GM18907 (cell line): Measurements from ENCODE around the gene SLC38A2.
"Not testable (repeated sequence)": the region's sequence is repeated elsewhere in the genome, so short reads cannot be mapped to it uniquely, and the experiment has no call there.

Experiments
- ATAC-seq: cut with Tn5 transposase; IDR thresholded peaks from one replicate; pipeline ENCODE4 v1.9.1; 2021; ENCODE audit warnings: mild to moderate bottlenecking, moderate library complexity; ENCODE audit not compliant: unreplicated experiment

Gene SLC38A2

DNA sequence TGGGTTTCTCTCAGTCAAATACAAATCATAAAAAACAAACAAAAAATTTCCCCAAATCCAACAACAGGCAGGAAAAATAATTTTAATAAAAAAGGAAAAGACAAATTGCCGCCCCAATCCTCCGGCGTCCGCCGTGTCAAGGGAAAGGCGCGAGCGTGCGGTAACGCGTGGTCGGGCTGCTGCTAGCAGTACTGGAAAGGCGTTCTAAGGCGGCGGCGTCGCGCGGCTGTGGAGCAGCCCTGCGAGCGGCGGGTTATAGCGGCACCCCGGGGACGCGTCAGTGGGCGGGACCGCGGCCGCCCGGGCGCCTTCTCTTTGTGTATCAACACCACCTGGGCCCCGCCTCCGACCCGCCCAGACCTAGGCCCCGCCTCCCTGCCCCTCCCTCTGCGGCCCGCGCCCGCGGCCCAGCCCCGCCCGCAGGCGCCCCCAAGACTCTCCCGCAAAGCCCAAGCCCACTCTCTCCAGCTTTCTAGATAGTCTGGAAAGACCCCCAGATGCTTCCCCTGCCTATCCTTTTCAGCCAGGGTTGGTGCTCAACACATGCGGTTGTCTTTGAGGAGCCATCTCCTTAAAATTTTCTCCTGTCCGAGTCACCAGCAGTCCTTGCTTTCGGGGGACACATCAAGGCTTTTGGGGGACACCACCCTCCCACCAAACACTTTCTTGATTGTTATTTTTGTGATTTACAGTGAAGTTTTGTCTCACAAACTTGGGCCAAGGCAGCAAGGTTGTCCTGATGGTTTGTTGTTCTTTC is at the start of gene SLC38A2:
TSS of gene SLC38A2 (minus strand) at position 230 of the 757 bp plus-strand sequence. CDS start 1,480 bp downstream, outside the sequence.
- peak; percentile 79 for ATAC-seq

DNA sequence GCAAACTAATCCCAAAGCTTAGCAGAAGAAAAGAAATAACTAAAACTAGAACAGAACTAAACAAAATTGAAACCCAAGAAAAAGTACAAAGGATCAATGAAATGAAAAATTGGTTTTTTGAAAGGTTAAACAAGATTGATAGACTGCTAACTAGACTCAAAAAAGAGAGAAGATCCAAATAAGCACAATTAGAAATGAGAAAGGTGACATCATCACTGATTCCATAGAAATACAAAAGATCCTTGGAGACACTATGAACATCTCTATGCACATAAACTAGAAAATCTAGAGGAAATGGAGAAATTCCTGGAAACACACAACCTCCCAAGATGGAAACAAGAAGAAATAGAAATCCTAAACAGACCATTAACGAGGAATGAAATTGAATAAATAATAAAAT is 47.1 kb upstream of the SLC38A2 start:
- no peak for ATAC-seq

DNA sequence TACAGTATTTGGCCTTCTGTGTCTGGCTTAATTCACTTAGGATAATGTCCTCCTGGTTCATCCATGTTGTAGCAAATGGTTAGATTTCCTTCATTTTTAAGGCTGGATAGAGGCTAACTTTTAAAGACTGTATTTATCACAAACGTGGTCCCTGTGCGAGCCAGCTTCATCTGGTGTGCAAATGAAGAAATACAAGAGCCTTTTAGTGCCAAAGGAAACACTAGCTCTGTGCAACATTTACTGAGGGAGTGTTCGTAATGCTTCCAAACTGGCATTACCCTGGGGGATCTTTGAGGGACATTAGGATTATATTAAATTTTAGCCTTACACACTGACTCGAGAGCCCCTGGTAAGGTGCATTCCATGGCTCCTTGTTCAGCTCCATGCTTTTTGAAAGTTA is 43.0 kb upstream of the SLC38A2 start:
- ATAC-seq, result no peak

DNA sequence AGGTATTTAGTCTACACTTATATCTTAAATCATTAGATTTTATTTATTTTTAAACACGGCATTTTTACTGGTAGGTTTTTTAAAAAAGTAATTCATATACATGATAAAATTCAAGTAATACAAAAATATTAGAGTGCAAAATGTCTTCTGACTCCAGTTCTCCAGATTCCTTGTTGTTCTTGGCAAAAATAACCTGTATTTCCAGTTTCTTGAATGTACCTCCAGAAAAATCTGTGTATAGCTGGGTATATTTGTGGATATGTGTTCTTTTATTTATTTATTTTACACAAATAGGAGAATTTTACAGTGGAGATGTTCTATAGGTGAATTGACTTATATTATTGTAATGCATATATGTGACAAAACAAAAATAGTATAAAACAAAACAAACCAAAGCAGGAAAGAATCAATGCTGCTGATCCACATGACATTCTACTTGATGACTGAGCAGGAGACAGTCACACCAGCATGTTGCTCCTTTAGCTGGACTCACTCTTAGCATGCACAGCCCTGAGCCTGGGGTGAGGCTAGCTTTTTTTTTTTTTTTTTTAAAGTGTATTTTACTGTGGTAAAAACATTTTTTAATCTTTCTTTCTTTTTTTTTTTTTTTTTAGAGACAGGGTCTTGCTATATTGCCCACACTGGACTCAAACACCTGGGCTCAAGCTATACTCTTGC is 42.2 kb upstream of the SLC38A2 start:
- ATAC-seq, result no peak

DNA sequence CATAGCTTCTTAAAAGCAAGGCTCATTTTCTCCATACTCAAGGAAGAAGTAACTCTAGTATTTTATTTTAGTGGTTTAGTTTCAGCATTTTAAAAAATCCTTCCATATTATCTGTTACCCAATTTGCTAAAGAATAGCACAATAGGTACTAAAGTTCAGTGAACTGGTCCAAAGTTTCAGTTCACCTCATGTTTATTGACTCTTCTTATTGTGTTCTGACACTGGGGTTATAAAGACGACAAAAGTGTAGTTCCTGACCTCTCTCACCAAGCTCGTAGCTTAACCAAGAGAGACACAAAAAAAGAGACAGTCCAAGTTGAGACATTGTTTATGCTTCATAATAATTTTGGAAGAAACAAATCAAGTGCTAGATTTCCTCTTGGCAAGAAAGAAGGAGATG is 40.8 kb upstream of the SLC38A2 start:
- no peak for ATAC-seq

DNA sequence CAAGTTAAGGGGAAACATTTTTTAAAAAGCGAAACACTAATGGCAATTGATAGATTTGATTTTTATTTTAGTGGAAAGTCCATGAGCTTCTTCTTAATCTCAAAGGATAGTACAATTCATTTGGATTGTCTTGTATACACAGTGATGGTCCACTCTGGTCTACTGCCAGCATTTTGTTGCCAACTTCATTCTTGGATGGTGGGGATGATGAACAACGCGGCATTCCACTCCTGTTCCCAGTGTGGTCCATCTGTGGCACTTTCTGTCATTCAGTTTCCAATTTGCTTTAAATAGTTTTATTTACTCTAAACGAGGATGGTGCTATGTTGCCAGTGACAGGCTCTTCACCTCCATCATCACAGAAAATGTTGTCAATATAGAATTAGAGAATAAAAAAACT is 40.3 kb upstream of the SLC38A2 start:
- ATAC-seq, result no peak

DNA sequence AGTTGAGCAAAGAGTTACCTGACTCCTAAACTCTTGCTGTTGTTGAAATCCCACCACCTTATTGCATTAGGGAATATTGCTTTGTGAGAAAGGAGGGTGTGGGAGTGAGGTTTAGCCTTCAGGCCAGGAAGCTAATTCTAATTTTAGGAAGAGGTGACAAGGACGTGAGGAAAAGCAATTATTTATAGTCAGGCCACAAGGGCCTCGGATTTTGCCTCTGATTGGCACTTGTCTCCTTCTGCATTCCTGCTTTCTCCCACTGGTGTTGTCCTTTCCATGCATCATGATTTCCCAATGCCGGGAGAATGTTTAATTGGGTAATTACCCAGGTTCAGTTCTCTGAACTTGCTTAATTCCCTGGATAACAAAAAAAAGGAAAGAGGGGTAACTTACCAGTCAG is 37.9 kb upstream of the SLC38A2 start:
- no peak for ATAC-seq

DNA sequence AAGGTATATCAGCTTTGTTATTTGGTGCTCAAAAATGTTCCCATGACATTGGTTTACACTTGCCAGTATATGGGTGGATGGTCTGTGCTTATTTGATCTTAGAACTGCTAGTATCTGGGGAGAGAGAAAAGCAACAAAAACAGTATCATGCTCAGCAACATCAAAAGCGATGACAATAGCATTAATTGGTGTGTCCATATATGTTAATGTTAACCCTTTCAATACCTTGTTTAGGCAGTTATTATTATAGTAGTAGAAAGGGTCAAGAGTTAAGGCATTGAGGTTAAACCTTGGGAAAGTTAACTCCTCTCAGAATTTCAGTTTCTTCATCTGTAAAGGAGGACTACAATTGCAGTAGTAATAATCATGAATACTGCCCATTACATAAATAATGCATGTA is 37.4 kb upstream of the SLC38A2 start:
- no peak for ATAC-seq

DNA sequence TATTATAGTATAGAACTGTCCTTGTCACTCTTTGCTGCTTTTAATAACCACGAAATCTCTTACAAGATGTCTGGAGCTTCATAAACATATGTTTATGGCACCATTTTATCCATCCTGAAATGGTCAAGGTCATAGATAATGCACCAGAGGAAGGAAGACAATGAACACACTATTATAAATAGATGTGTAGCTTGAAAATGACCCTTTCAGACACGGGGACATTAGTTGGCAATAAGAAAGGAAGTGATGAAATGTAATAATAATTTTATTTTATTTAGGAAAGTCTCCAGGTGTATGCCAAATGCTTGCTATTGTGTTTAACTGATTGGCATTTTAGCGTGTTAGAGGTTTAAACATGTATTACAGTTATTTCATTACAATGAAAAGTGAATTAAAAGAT is 36.8 kb upstream of the SLC38A2 start:
- no peak for ATAC-seq

DNA sequence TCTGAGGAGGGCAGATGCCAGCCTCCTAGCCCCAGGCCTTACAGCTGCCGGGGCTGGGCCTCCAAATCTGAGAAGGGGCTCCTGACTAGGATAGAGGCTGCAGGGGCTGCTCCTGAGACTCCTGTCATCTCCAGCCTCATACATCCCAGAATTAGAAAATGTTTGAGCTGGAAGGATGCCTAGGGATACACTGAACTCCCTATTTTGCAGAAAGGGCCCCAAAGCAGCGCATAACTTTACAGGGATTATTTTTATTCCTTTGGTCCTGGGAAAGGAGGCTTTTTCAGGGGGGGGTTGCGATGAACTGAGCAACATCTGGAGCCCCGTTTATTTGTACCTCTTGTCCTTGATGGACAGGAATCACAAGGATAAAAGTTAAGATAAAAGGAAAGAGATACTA is 35.9 kb upstream of the SLC38A2 start:
- no peak for ATAC-seq

DNA sequence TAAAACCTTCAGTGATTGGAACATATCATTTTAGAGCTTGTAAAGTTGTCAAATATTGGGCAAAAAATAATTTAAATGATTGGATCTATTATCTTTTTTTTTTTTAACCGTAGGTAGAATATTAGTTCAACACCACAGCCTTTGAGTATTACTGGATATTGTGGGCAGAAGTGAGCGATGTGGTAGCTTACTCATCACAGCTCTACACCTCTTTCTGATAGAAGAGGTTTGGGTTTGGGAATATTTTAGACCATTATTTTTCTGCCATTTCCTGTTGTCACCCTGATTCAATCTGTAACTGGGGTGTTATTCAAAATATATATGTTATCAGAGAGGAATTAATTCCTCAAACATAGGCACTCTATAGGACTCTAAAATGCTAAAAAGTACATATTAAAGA is 34.8 kb upstream of the SLC38A2 start:
- ATAC-seq, result no peak

DNA sequence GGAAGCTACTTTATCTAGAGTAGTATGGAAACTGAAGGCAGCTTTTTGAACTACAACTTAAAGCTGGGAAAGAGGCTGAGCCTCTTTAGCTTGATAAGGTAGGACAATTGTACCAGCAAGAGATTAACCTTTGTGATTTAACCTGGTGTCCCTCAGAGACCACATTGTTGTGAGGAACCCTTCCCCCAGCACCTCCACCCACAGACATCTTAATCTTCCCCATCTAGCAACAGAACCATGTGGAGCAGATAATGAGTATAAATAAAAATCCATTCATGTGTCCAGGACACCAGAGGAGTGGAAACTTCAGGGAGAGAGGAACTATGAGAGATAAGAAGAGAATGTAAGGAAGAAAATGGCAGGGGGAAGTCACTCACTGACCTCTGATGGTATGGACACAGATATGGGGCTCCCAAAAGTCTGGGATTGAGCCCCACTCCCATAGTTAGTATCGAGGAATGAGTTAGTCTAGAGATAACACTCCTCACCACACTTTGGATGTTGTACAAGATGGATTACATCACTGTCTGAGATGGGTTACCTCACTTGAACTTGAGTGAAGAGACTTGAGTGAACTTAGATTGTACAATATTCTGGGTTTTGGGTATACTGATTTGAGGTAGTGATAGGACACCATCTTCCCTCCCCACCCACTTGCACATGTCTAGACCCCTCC is 33.9 kb upstream of the SLC38A2 start:
- no peak for ATAC-seq

DNA sequence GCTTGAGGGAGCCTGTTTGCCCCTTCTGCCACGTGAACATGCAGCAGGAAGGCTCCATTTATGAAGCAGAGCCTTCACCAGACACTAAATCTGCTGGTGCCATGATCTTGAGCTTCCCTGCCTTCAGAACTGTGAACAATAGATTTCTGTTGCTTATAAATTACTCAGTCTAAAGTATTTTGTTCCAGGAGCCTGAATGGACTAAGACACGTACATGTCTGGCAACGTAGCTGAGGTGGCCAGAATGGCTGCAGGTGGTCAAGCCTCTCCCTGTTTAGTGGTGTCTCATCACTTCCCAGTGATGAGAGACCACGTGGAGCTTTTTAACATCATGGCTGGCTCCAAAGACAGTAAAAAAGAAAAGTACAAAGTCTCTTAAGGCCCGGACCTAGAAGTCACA is 32.2 kb upstream of the SLC38A2 start:
- no peak for ATAC-seq

DNA sequence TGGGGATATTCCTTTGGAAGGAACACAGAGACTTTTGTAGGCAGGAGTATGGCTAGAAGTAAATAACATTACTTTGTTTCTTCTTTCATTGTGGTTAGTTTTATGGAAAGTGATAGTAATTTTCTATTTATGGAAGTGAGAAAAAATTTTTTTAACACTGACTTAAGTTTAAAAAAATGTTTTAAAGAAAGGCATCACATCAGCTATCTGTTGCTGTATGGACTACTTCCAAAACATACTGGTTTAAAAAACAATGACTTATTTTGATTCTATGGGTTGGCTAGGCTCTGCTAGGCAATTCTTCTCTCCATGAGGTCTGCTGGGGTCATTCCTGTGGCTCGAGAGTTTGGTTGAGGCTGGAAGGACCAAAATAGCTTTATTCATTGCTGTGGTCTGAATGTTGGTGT is 31.7 kb upstream of the SLC38A2 start:
- ATAC-seq, result no peak

DNA sequence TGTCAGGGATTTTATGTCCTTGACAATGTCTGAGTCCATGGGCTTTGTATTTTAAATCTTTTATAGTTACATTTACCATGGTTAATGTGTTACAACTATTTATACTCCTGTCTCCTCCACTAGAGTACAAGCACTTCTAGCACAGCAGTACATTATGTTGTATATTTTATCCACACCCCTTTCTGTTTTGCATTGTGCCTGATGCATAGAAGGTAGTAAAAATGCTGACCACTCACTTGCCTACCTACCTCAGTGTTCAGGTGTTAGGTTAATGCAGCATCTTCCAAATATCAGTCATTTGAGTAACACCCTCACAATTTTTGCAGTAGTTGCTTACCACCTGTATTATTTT is 31.1 kb upstream of the SLC38A2 start:
- no peak for ATAC-seq

DNA sequence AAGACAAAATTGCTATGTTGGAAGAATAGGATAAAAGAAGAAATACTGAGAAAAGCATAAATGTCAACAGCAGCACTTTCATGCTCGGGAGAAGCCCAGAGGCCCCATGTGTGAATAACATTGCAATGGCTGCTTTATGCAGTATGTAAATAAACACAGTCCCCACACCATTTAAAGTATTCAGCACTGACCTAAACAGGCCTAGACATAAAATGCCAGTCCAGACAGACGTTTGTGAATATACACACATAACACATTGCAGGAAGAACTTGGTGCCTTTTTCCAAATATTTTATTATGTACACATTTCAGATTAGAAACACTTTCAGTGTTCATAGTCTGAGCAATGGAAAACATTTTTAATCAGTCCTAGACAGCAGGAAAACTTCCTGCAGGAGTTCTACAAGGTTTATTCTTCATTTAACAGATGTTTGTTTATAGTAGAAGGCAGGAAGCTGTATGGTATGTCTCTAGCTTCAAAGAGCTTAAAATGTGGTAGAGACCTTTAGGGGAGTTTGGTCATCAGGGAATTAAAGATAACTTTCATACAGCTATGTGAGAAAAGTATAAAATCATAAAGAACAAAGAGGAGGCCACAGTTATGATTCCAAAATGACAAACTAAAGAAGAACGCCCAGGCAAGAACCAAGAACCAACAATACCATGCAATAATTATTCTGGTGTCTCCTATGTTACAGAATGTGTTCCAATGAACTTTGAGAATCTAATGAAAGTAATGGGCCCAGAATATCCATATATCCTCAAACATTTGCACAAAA is 30.6 kb upstream of the SLC38A2 start:
- ATAC-seq, result no peak

DNA sequence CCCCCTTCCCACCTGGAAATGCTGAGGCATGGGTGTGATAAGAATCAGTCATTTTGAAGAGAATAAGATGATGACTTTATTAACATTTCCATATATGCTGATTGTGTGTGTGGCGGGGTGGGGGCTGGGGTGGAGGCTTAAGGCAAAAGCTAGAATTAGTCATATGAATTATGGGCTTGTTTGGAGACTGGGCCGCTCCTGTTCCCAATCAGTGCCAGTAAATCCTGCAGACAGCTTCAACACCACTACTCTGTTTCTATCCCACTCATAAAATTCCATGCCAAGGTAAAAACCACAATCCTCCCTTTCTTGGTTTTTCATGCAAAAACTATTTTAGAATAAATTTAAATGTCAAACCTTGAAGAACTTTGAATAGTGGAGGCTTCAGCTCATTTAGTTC is 29.9 kb upstream of the SLC38A2 start:
- no peak for ATAC-seq

DNA sequence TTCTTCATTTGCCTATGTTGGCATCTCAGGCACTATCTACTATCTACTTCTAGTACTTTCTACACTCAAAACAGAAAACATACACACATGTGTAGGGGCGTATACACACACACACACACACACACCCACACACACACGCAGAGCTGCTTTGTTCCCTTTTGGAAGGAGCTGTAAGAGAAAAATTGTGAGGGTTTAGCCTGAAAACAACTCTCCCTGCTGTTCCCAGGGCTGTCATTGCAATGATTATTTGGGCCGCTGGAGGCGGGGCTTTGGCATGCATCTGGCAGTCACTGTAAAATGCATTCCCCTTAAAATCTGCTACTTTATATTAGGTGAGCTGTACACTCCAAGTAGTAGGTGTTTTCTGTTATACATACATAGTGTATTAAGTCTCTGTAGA is 29.1 kb upstream of the SLC38A2 start:
- ATAC-seq, result no peak

DNA sequence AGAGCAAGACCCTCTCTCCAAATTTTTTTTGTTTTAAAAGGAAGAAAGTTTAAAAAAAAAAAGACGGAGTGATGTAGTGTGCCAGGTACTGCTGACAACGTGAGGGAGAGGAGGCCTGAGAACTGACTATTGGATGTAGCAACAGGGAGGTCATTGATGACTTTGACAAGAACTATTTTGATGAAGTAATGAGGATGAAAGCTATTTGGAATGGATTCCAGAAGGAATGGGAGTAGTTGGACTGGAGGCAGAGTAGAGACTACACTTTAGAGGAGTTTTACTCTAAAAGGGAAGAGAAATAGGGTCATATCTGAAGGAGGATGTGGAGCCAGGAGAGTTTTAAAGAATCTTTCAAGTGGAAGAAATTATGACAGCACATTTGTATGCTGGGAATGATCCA is 27.8 kb upstream of the SLC38A2 start:
- ATAC-seq, result no peak

DNA sequence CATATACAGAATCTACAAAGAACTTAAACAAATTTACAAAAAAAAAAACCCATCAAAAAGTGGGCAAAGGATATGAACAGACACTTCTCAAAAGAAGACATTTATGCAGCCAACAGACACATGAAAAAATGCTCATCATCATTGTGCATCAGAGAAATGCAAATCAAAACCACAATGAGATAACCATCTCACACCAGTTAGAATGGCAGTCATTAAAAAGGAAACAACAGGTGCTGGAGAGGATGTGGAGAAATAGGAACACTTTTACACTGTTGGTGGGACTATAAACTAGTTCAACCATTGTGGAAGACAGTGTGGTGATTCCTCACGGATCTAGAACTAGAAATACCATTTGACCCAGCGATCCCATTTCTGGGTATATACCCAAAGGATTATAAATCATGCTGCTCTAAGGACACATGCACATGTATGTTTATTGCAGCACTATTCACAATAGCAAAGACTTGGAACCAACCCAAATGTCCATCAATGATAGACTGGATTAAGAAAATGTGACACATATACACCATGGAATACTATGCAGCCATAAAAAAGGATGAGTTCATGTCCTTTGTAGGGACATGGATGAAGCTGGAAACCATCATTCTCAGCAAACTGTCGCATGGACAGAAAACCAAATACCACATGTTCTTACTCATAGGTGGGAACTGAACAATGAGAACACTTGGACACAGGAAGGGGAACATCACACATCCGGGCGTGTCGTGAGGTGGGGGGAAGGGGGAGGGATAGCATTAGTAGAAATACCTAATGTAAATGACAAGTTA is 27.1 kb upstream of the SLC38A2 start:
- ATAC-seq, result not testable (repeated sequence)

DNA sequence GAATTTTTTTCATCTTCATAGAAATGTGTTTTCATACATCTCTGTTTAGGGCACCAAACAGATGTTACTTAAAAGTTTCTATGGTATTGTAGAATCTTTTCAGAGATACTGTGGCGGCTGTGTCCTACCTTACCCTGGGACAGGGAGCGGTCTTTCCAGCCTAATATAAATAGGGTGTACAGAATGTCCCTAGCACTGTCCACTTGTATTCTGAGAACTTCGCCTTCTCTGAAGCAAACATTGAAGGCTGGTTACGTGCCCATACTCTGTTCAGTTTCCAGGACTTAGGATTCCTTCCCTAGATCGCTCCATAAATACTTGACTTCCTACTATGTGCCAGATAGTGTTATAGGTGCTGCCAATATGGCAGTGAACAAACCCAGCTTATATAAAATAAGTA is 24.3 kb upstream of the SLC38A2 start:
- ATAC-seq, result no peak
